AG20443 (cell line): Measurements from ENCODE around the gene ZPLD1.

Experiments used
- DNase-seq: peaks from one replicate; pipeline ENCODE4 v3.0.0; 2012; ENCODE audit warnings: low spot score, mixed read lengths

Gene ZPLD1

DNA sequence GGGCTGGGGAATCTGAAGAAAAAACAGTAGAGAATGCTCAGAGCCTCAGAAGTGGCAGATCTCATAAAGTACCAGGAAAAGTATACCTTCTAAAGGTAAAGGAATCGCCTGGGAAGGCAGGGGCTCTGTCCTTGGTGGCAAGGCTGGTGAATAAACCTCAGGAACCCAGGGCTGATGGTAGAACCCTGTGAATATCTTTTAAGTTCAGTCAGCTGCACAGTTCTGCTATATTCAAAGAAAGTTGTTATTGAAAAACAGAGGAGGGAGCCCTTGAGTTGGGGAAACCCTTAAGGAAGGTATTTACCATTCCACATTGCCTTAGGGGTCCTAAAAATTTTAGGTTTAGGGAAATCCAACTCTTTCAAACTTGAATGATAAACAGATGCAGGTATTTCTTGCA, 31.2 kb downstream of the ZPLD1 start:
- DNase-seq = no peak

DNA sequence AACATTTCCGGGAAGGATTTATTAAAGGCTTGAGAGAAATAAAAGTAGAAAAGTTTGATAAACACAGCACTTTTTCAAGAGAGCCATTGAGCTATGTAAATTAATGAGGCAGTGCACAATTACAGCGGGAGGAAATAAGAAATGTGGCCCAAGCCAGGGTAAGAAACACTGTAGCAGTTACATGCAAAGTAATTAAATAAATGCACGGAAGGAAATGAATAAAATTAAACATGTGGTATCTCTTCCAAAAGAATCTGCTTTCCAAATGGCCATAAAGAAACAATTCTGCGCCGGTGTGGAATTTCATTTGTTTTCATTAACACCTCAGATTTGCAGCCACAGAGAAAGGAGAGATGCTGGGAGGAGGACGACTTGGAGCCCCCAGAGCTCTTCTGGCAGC, 35.3 kb downstream of the ZPLD1 start:
- no peak for DNase-seq

DNA sequence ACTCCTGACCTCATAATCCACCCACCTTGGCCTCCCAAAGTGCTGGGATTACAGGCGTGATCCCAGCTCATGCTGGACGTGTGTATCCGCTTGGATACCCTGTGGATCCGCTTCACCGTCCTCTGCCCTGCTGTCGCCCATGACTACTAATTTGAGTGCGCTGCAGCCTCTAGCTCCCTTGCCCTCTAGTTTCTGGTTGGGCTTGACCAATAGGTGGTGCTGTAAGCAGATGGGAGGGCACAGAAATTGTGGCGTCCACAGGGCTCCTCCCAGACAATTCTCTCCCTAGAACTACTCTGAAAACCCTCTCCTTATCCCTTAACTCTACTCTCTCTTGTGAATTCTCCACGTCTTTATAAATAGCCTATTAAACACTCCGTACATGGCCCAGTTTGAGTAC, 36.2 kb downstream of the ZPLD1 start:
- no peak for DNase-seq

DNA sequence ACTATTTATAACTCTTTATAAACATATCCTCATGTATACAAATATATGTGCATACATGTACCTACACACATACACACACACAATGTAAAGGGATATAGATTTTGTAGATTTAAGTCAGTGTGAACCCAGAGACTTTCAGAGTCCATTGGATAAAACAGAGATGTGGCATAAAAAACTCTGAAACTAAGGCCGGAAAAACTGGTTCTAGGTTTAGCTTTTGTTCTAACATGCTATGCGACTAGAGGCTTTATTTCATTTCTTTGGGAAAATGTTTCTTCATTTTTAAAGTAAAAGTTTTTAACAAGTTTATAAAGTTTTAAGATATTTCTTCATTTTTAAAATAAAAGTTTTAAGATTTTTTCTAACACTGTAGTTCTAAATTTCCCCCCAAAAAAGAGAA, 36.7 kb downstream of the ZPLD1 start:
- DNase-seq = no peak

DNA sequence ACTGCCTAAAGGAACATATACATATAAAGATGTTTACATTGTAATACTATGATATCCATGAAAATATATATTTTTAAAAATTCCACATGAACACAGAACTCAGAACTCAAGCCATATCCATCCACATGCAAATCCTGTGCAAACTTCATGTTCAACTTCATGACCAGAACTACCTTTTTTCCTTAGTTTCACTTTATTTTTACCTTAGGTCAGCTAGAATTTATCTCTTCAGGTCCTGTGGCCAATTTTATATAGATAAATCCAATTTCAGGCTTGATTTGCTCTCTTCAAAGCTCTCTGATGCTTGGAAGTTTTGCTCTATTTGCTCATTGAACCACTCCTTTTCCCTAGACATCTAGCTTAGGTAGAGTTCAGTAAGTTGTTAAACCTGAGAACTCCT, 38.8 kb downstream of the ZPLD1 start:
- DNase-seq = no peak

DNA sequence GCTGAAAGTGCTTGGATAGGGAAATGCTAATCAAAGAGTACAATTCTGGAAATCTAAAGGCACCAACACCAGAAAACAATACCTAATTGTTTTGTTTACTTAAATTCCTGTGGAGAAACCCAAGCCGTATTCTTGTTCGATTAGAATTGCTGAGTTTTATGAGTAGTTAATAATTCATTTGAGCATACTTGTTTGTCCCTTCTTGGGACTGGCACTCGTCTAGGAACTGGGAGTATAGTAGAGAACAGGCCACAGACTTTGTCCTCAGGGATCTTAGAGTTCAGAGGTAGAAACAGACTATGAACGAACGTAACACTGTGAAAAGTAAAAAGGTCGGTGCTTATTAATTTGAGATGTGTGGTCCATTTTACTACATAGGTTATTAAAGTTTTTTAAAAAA, 39.4 kb downstream of the ZPLD1 start:
- no peak for DNase-seq

DNA sequence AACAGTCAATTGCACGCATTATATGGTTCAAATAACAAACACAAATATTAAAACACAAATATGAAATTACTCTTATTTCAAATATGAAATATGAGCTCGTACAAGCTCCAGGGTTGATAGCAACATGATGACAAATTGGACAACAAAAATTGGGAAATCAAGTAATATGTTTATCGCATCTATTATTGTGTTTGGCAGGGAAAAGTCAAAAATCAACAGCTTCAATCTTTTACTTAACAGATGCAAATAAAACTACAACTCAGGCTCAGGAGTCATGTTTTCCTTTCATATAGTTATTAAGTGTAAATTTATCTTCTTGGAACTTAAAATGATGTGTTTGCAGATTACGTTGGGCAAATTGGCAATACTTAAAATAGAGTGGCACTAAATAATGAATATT, 41.4 kb downstream of the ZPLD1 start:
- DNase-seq = no peak

DNA sequence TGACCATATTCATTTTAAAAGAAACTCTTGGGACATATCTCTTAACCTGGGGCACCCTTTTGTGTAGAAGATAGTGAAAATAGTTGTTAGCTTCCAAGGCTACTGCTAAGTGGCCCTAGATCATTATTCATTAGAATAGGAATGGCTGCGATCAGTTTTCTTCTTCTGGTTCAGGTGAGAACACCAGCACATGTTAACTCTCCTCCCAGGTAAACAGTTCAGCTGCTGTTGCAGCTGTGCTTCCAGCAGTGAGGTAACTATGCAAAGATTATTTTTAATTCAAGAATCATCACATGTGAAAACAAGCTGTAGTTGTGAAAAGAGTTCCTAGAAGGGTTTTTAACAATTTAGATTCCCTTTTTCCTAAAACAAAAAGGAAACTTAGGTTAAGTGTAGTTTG, 43.3 kb downstream of the ZPLD1 start:
- no peak for DNase-seq

DNA sequence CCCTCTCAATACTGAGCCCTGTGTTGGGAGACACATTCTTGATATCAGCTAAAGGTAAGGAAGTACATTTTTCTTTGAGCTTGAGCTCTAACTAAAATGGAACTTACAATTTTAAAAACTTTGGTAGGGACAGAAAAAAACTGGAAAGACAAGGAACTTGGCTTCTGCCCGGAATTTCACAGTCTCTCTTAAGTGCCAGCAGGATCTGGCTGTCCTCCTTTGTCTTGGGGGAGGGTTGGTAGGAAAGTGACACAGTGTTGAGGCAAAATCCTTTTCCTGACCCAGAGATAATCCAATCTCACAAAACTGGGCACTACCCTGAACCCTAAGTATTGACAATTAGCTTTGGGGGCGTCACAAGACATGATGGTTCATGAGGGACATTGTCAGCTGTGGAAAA, 45.3 kb downstream of the ZPLD1 start:
- DNase-seq = no peak

DNA sequence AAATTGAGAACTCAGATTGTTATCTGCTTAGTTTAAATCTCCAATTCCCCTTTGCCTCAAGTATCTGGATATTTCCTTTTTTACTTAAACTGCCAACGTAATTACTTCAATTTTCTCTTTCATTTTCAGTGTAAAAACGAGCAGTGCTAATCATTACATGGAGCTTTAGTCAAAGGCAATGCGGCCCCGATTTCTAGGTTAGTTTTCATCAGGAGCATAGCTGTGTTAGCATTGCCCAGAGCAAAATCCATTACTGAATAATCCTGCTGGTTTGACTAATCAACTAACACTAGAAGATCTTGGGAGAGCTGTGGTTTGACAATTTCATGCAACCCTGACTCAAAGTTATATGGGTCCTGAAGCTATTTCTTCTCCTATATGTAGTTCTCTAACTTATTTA, 46.2 kb downstream of the ZPLD1 start:
- no peak for DNase-seq

DNA sequence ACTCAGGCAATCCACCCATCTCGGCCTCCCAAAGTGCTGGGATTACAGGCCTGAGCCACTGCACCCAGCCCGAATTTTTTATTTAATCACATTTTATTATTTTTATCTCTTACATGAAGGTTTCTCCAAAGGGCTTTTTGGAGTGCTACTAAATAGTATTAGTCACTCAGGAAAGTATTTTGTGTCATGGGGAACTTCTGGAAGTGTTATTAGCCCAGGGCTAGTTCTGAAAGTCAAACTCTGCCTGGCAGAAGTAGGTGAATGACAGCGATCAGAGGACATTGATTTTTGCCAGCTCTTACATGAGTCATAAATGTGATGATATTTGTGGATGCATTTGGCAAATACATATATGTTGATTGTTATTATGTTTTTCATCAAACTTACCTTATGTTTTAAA, 48.7 kb downstream of the ZPLD1 start:
- no peak for DNase-seq

DNA sequence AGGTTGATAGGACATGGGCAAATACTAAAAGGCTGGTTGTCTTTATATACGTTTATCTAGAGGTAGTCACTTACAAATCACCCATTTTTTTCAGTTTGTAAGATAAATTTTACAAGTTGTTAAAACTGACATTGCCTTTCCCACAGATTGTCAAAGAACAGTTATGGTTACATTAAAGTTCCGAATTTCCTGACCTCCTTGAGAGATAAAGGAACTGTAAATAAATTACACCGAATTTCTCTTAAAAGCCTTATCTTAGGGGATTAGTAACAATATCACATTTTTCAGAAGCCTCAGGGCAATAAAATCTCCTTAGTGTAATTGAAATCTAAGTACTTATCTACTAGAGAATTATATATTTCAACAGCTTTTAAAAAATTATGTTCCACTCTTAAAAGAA, 49.5 kb downstream of the ZPLD1 start:
- no peak for DNase-seq

DNA sequence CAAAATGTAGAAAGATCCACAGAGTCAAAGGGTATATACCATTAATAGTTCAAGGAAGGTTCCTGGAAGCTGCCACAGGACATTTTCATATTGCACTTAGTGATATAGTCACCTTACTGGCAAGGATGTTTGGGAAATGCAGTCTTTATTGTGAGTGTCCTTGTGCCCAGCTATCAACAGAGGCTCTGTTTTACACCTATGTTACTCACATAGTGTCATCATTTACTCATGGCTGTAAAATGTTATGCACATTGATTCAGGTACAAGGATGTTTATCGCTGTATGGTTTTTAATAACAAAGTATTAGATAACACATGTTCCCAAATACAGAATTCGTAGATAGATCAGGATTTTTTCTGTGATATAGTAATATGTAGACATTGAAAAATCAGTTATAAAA, 50.9 kb downstream of the ZPLD1 start:
- no peak for DNase-seq

DNA sequence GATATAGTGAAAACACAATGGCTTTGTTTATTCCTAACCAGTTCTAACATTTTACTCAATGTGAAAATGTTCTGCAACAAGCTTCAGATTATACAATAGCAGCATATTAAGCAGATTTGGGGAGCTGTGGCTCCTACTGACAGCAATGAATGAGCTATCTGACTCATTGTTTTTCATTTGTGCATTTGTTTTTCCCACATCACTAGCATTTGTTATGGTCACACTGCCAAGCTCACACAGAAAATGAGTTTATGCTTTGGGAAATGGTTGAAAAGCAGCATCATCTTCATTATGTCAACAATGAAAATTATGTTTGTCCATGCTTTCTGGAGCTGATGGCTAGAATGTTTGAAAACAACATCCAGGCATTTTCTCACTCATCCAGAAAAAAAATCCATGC, 53.5 kb downstream of the ZPLD1 start:
- no peak for DNase-seq

DNA sequence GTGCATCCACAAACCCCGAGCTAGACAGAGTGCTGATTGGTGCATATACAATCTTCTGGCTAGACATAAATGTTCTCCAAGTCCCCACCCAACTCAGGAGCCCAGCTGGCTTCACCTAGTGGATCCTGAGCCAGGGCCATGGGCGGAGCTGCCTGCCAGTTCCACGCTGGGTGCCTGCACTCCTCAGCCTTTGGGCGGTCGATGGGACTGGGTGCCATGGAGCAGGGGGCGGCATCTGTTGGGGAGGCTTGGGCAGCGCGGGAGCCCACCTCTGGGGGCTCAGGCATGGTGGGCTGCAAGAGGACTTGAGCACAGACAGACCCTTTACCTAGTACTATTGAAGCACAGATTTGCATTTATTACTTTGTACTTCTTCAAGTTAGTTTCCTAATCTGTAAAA, 57.5 kb downstream of the ZPLD1 start:
- no peak for DNase-seq

DNA sequence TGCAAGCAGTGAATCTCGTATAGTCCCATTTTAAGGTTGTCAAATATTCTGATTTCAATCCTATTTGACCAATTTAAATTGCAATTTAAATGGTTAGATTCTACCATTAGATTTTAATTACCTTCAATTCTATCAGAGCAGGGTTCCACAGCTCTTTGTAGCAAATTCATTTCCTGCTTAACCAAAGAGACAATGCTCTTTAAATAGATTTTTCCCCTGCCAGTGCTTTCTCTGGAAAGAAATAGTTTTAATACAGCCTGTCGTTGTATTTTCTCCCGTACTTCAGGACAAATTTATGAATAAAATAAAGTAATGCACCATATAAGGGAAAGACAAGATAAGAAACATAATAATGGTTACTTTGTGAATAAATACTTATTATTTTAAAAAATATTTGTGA, 62.8 kb downstream of the ZPLD1 start:
- DNase-seq = no peak

DNA sequence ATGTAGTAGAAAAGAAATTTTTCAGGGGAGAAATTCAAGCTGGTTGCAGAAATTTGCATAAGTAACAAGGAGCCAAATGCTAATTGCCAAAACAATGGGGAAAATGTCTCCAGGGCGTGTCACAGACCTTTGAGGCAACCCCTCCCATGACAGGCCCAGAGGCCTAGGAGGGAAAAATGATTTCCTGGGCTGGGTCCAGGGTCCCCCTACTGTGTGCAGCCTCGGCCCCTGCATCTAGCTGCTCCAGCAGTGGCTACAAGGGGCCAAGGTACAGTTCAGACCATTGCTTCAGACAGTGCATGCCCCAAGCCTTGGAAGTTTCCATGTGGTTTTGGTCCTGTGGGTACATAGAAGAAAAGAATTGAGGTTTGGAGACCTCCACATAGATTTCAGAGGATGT, 70.7 kb downstream of the ZPLD1 start:
- no peak for DNase-seq

DNA sequence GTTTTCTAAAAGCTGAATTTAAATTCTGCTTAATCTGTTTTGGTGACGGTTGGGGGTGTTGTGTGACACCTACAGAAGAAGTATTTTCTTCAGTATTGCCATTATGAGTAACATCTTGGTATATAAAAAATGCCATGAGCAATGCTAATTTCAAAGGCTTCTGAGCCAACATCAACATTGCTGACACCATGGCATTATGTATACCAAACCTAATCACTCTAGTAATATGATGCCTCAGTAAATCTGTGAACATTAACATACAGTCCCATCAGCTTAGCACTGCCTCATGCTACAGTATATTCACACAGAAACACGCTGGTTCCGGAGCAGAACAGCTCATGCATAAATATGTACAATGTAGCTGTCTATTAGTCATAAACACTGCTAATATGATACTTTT, 75.8 kb downstream of the ZPLD1 start:
- DNase-seq = no peak

DNA sequence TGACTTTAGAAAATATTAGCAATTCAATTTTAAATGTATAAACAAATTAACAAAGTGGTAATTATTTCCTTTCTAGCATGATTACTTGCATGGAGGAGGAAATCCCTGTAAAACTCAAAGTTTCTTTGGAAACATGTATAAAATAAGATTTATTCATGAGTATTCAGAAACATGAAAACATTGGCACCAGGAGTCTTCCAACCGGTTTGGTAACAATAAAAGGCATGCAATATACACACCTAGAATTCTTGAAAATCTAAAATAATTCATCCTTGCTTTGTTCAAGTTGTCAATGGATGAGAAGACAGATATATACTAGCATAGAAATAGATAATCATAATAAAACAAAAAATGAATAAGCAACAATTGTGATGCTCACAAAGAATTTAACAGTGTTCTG, 76.4 kb downstream of the ZPLD1 start:
- no peak for DNase-seq

DNA sequence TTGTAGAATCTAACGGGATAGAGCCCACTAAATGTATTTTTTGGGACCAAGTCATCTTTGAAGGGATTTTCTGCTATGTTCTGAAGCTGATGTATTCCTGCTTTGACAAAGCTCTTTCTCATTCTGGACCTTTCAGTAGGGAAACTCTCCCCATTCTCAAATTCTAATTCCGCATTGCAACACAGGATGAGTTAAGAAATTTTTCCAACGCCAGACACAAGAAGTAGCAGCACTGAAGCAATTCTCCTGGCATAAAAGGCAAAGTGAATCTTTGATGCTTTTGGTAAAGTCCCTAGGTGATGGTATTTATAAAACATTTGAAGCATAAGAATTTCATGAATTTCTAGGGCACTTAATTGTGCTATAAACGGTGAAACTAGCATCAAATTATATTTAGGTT, 76.8 kb downstream of the ZPLD1 start:
- DNase-seq = no peak

DNA sequence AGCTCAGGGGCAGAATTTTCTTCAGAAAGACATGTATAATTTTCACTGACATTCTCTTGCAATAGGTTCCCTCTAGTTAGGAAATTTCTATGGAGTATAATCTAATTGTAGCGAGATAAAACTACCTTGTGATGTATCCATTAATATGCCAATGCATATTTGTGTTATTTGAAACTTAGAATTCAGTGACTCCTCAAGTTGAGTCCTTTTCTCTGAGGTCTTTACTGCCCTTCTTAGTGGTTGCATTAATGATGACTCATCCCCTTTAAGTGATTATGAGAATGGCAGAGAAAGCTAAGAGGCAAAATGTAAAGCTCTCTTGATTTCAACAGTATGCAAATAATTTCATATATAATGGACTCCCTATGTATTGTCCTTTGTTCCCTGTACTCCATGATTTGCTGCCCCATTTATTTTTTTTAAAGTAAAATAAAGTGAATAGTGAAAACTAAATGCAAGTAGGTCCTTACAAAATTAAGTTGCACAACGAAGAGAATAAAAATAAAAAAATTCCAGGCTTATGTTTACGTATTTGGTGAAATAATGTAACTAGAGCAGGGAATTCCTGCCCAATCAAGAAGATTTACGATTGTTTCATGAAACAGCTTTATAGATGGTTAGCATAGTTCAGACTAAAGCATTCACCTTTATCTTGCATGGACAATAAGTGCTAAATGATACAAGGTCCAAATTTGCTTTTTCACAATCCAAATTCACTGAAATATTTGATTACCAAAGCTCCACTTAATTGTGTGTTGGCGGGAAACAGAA, 78.1 kb downstream of the ZPLD1 start:
- no peak for DNase-seq

DNA sequence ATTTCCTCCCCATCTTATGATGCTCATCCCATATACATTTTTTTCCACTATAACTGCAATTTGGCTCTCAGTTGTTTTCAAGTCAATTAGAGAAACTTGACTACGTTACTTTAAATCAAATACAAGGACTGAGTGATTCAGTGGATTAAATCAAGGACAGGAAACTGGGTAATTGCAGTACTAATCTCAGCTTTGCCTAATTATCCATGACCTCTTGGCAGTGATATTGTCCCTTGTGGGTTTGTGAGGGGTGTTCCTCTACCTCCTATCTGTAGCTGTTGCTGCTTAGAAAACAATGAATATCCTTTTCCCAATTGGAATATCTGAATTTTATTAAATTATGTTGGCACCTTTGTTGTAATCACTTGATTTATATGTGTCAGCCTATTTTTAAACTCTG, 79.4 kb downstream of the ZPLD1 start:
- DNase-seq = no peak

DNA sequence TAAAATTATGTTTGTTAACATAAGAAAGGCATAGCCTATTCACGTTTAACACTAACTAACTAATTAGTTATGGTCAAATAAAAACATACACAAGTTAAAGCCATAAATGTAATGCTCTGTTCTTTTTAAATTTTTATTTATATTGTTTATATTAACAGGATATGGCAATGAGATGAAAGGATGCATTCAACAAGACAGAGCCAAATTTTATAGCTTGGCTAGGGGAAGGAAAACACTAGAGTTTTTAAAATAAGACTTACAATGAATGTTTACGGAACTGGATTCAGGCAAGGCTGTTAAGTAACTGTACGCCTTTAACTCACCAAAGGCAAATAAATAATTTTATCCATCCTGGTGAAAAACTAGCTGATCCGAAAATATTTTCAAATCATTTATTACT, 86.4 kb downstream of the ZPLD1 start:
- DNase-seq = no peak

DNA sequence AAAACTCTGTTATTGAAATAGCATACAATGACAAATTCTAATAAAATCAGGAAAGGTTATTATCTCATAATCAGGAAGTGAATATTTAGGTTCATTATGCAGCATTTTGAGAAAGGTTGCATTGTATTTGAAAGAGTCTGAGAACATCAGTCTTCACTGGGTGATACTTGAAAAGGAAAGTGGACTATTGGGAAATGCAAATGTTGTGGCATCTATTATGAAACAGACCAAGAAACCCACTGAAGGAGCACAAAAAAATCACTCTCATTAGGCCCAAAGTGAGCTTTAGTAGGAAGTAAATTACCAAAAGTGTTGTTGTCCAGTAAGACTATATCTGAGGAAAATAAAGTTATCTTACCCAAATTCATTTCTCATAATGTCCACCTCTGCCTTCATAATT, 90.8 kb downstream of the ZPLD1 start:
- no peak for DNase-seq

DNA sequence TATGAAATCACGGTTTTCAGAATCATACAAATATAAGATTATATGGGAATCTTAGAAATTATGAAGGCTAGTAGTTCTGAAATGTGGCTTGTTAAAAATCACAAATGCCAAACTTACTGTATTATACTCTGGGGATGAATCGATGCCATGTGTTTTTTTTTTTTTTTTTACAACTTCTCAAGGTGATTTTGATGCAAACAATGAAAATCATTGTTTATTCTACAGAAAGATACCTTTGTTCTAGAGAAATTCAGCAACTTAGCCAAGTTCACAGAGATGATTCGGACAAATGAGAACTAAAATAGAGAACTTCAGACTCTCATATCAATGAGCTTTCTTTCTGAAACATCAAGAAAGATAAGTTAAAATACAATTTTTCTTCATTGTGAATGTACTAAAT, 92.0 kb downstream of the ZPLD1 start:
- no peak for DNase-seq
